ENCODE results near the gene ANKRD36.
"Not testable (repeated sequence)": the region's sequence is repeated elsewhere in the genome, so short reads cannot be mapped to it uniquely, and the experiment has no call there.

The ANKRD36 gene

DNA sequence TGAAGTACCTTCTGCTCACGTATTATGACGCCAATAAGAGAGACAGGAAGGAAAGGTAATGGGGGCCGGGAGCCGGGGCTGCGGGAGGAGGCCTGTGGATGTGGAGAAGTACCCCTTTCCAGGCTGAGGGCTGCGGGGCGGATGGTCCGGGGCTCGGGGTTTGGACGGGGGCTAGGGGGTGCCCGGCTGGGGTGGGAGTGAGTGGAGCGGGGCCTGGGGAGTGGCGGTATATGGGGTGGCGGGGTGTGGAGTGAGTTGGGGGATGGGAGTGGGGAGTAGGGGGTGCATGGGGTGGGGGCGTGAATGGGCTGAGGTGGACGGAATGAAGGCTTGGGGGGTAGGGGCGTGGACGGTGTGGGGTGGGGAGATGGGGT lies 916 bp downstream of the ANKRD36 start:
- not testable (repeated sequence) for DNase-seq (ENCODE audit: low read depth)

GRCh38 chr2:97129090-97129489 lies 16.1 kb downstream of the ANKRD36 start:
- not testable (repeated sequence) for DNase-seq (ENCODE audit: low read depth)

DNA sequence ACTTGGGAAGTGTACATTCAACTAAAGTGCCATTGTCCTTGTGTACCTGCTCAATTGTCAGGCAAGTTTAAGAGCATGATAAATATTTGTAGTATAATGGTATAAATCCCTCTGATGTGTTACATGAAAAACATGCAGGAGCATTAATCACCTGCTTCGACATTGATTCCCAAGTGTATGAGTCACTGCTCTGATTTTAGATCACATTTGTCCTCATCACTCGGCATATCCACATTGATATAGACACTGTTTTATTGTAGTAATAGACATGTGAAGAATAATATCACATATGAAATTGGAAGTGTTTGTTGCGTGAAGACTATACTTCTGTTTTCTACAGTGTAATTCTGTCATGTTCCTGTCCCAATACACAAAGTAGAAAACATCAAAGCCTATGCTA lies 31.1 kb downstream of the ANKRD36 start:
- DNase-seq (ENCODE audit: low read depth): not testable (repeated sequence)

- DNase-seq (ENCODE audit: low read depth): not testable (repeated sequence)
Observed at GRCh38 chr2:97166548-97166947, 53.6 kb downstream of the ANKRD36 start.

- DNase-seq (ENCODE audit: low read depth): not testable (repeated sequence)
Observed at GRCh38 chr2:97167938-97168337, 55.0 kb downstream of the ANKRD36 start.

- DNase-seq (ENCODE audit: low read depth): not testable (repeated sequence)
Observed at GRCh38 chr2:97168583-97168982, 55.6 kb downstream of the ANKRD36 start.

DNA sequence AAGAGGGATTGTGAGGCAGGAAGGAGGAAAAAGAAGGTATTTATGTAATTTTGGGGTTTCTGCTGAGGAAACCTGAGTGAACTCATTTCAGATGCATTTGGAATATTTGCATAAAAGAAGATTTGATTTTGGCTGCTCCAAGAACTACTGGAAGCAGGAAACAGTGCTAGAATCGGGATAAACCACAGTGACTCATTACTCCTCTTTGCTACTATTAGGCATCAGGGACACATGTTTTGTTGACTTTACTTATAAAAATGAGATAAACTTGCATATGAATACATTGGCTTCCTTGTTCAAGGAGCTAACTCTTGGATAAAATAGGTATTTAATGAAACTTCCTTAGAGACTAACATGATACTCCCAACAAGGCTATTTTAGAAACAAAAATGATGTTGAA lies 67.4 kb downstream of the ANKRD36 start:
- not testable (repeated sequence) for DNase-seq (ENCODE audit: low read depth)

- DNase-seq (ENCODE audit: low read depth): not testable (repeated sequence)
Observed at GRCh38 chr2:97195349-97195748, 82.4 kb downstream of the ANKRD36 start.

DNA sequence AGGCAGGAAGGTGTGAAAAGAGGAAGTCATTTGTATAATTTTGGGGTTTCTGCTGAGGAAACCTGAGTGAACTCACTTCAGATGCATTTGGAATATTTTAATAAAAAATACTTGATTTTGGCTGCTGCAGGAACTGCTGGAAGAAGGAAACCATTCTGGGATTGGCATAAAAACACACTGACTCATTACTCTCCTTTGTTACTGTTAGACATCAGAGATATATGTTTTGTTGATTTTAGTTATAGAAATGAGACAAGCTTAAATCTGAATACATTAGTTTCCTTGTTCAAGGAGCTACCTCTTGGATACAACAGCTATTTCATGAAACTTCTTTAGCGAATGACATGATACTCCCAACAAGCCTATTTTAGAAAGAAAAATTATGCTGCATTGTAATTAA lies 84.3 kb downstream of the ANKRD36 start:
- DNase-seq (ENCODE audit: low read depth): not testable (repeated sequence)

GRCh38 chr2:97200887-97201286 lies 87.9 kb downstream of the ANKRD36 start:
- DNase-seq (ENCODE audit: low read depth): not testable (repeated sequence)

DNA sequence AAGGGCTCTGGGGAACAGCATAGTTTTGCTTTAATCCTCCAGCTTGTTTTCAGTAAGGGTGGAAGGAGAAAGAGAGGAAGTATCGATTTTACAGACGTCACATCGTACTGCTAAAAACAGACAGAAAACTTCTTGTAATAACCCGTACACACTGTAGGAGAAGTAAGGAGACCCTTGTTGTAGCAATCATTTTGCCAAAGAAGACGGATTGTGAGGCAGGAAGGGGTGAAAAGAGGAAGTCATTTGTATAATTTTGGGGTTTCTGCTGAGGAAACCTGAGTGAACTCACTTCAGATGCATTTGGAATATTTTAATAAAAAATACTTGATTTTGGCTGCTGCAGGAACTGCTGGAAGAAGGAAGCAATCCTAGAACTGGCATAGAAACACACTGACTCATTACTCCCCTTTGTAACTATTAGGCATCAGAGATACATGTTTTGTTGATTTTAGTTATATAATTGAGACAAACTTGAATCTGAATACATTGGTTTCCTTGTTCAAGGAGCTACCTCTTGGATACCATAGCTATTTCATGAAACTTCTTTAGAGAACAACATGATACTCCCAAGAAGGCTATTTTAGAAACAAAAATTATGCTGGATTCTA lies 89.8 kb downstream of the ANKRD36 start:
- not testable (repeated sequence) for DNase-seq (ENCODE audit: low read depth)

GRCh38 chr2:97210325-97210724 lies 97.4 kb downstream of the ANKRD36 start:
- DNase-seq (ENCODE audit: low read depth): no peak

GRCh38 chr2:97215025-97215424 lies 102.1 kb downstream of the ANKRD36 start:
- not testable (repeated sequence) for DNase-seq (ENCODE audit: low read depth)

DNA sequence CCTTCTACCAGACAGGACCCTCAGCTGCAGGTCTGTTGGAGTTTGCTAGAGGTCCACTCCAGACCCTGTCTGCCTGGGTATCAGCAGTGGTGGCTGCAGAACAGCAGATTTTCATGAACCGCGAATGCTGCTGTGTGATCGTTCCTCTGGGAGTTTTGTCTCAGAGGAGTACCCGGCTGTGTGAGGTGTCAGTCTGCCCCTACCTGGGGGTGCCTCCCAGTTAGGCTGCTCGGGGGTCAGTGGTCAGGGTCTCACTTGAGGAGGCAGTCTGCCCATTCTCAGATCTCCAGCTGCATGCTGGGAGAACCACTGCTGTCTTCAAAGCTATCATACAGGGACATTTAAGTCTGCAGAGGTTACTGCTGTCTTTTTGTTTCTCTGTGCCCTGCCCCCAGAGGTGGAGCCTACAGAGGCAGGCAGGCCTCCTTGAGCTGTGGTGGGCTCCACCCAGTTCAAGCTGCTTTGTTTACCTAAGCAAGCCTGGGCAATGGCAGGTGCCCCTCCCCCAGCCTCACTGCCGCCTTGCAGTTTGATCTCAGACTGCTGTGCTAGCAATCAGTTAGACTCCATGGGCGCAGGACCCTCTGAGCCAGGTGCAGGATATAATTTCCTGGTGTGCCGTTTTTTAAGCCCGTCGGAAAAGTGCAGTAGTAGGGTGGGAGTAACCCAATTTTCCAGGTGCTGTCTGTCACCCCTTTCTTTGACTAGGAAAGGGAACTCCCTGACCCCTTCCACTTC lies 118.1 kb downstream of the ANKRD36 start:
- not testable (repeated sequence) for DNase-seq (ENCODE audit: low read depth)

DNA sequence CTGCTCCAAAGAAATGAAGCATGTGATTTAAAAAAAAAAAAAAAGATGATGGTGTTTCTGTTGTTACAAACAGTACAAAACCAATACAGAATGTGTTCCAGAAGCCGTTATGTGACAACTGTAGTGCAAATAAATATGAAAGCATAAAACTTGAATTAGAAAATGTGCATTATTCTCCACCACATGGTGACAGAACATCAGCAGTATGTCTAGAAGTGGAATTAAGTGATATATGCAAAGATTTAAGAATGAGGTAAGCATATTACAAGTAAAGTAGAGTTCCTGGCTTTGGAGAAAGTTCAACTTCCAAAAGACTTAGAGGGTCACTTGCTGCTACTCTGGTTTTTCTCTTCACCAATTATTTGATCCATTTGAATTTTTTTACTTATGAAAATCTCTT lies 120.0 kb downstream of the ANKRD36 start:
- DNase-seq (ENCODE audit: low read depth): not testable (repeated sequence)

- not testable (repeated sequence) for DNase-seq (ENCODE audit: low read depth)
Observed at GRCh38 chr2:97233660-97234295, 120.8 kb downstream of the ANKRD36 start.

- DNase-seq (ENCODE audit: low read depth): not testable (repeated sequence)
Observed at GRCh38 chr2:97261192-97261591, 148.2 kb downstream of the ANKRD36 start.

DNA sequence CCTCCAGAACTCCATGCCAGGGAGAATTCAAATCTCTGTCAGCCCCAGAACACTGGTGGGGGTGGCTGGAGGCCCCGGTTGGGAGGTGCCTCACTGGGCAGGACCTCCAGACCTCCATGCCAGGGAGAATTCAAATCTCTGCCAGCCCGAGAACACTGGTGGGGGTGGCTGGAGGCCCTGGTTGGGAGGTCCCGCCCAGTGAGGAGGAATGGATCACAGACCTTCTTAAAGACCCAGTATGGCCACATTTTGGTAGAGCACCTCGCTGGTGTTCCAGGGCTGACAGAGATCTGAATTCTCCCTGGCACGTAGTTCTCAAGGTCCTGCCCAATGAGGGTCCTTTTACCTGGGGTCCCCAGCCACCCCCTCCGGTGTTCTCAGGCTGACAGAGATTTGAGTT lies 153.5 kb downstream of the ANKRD36 start:
- DNase-seq (ENCODE audit: low read depth): not testable (repeated sequence)

GRCh38 chr2:97267411-97268074 lies 154.6 kb downstream of the ANKRD36 start:
- DNase-seq (ENCODE audit: low read depth): no peak

GRCh38 chr2:97268075-97268591 lies 155.2 kb downstream of the ANKRD36 start:
- DNase-seq (ENCODE audit: low read depth): not testable (repeated sequence)

DNA sequence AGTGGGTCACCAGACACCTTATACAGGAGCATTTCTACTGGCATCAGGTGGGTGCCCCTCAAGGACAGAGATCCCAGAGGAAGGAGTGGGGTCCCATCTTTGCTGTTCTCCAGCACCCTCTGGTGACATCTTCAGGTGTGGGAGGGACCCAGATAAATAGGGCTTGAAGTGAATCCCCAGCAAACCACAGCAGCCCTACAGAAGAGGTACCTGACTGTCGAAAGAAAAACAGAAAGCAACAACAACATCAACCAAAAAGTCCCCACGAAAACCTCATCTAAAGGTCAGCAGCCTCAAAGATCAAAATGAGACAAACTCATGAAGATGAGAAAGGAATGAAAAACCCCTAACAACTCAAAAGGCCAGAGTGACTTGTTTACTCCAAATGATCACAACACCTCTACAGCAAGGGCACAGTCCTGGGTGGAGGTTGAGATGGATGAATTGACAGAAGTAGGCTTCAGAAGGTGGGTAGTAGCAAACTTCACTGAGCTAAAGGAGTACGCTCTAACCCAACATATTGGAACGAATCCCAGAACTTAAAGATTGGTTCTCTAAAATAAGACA lies 163.4 kb downstream of the ANKRD36 start:
- DNase-seq (ENCODE audit: low read depth): not testable (repeated sequence)

DNA sequence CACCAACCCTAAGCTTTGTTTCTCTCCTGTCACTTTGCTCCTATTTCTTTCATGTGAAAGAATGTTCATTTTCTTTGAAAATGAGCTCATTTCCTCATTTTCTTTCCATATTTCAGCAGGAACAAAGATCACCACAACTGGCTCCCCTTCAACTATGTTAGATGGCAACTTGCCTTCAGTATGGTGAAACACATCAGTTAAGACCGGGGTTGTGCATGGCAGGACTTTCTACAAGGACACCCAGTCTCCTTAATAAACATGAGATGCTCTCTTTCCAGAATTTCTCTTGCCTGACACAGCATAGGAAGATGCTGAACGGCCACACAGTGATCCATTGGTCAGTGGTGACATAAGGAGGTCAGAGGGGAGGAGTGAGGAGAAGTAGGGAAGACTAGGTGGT lies 172.2 kb downstream of the ANKRD36 start:
- not testable (repeated sequence) for DNase-seq (ENCODE audit: low read depth)
